Measurements from ENCODE around the gene XNDC1N.

XNDC1N gene

DNA sequence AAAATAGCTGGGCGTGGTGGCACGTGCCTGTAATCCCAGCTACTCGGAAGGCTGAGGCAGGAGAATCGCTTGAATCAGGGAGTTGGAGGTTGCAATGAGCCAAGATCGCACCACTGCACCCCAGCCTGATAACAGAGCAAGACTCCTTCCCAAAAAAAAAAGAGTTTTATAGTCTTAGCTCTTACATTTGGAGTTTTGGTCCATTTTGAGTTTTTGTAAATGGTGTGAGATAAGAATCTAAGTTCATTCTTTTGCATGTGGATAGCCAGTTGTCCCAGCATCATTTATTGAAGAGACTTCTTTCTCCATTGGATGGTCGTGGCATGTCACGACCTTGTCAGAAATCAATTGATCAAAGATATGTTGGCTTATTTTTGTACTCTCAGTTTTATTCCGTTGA lies 35.1 kb upstream of the XNDC1N start:
- no peak overlapping the region for H3K4me3 ChIP-seq (replicated peaks in 1 of 2; ENCODE audit: low read depth in 2 of 2, low read length in 2 of 2)
- no peak for DNase-seq (ENCODE audit: low read depth in 2 of 2)
- TF ChIP-seq, protein P1, sequence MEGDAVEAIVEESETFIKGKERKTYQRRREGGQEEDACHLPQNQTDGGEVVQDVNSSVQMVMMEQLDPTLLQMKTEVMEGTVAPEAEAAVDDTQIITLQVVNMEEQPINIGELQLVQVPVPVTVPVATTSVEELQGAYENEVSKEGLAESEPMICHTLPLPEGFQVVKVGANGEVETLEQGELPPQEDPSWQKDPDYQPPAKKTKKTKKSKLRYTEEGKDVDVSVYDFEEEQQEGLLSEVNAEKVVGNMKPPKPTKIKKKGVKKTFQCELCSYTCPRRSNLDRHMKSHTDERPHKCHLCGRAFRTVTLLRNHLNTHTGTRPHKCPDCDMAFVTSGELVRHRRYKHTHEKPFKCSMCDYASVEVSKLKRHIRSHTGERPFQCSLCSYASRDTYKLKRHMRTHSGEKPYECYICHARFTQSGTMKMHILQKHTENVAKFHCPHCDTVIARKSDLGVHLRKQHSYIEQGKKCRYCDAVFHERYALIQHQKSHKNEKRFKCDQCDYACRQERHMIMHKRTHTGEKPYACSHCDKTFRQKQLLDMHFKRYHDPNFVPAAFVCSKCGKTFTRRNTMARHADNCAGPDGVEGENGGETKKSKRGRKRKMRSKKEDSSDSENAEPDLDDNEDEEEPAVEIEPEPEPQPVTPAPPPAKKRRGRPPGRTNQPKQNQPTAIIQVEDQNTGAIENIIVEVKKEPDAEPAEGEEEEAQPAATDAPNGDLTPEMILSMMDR (IDR thresholded peaks at IDR 0.05; ENCODE audit: low read depth, low read length) = no peak

DNA sequence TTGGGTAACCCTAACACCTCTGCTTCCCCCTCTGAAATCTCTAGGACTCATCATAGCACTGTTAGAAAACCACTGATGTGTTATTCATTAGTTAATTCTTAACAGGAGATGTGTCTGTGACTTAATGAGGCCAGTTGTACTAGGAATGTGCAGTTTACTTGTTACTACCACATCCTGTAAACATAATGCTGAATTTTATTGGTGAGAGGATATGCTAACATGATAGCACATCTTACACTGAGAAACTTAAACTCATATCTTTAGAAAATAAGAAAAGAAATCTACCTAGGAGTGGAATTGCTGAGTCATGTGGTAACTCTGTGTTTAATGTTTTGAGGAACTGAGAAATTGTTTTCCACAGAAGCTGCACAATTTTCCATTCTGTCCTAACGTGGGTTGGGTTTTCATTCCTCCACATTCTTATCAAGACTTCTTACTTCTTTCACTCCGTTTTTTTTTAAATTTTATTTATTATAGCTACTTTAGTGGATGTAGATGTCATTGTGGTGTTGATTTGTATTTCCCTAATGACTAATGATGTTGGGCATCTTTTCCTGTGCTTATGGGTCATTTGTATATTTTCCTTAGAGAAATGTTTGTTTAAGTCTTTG lies 34.1 kb upstream of the XNDC1N start:
- TF ChIP-seq, protein P1 (IDR thresholded peaks at IDR 0.05; ENCODE audit: low read depth, low read length) = no peak
- peak; percentile 58 to 60 for DNase-seq (ENCODE audit: low read depth in 2 of 2)
- no peak overlapping the region for H3K4me3 ChIP-seq (replicated peaks in 1 of 2; ENCODE audit: low read depth in 2 of 2, low read length in 2 of 2)

DNA sequence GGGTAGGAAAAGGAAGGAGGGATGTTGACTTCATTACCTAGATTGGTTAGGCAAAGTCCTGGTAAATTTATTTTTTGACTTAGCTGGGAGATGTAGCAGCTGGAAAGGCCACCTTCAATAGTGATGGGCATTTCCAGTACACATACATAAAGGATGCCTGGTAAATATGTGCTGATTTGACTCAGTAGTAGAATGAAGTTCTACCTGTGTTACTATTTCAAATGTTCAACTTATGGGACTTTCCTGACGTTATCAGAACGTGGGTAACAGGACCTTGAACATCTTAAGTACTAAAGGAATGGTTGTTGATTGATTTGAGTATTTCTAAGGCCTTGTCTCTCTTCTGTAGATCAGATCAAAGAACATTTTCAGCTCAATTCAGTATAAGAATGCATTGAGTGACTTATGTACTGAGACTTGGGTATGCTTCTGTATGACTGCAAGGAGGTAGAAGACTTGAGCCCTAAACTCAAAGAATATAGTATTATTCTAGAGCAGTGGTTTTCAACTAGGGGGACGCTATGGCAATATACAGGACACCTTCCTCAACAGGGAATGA lies 27.6 kb upstream of the XNDC1N start:
- DNase-seq (ENCODE audit: low read depth in 2 of 2) = no peak
- TF ChIP-seq, protein P1 (IDR thresholded peaks at IDR 0.05; ENCODE audit: low read depth, low read length) = no peak
- H3K4me3 ChIP-seq (replicated peaks in 1 of 2; ENCODE audit: low read depth in 2 of 2, low read length in 2 of 2) = no peak overlapping the region

DNA sequence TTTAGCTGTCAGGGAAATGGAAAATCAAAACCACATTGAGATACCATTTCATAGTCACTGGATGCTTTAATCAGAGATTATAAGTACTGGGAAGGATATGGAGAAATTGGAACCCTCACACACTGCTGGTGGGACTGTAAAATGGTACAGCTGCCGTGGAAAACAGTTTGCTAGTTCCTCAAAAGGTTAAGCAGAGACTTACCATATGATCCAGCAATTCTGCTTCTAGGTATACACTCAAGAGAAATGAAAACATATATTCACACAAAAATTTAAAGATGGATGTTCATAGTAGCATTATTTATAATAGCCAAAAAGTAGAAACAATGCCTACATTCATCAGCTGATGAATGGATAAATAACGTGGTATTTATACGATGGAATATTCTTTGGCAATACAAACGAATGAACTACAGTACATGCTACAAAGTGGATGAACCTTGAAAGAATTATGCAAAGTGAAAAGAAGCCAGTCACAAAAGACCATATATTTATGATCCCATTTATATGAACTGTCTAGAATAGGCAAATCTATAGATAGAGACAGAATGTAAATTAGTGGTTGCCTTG lies 23.4 kb upstream of the XNDC1N start:
- DNase-seq (ENCODE audit: low read depth in 2 of 2) = no peak
- no peak overlapping the region for H3K4me3 ChIP-seq (replicated peaks in 1 of 2; ENCODE audit: low read depth in 2 of 2, low read length in 2 of 2)
- TF ChIP-seq, protein P1 (IDR thresholded peaks at IDR 0.05; ENCODE audit: low read depth, low read length) = no peak

DNA sequence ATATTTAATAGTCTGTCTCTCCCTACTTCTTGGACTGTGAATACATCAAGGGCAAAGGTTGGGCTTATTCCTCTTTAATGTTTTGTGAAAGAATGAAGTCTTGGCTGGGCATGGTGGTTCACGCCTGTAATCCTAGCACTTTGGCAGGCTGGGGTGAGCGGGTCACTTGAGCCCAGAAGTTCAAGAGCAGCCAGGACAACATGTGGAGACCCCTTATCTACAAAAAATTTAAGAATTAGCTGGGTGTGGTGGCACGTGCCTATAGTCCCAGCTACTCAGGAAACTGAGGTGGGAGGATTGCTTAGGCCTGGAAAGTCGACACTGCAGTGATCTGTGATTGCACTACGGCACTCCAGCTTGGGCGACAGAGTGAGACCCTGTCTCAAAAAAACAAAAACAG lies 20.6 kb upstream of the XNDC1N start:
- H3K4me3 ChIP-seq (replicated peaks in 1 of 2; ENCODE audit: low read depth in 2 of 2, low read length in 2 of 2) = no peak overlapping the region
- DNase-seq (ENCODE audit: low read depth in 2 of 2) = no peak
- TF ChIP-seq, protein P1 (IDR thresholded peaks at IDR 0.05; ENCODE audit: low read depth, low read length) = no peak

DNA sequence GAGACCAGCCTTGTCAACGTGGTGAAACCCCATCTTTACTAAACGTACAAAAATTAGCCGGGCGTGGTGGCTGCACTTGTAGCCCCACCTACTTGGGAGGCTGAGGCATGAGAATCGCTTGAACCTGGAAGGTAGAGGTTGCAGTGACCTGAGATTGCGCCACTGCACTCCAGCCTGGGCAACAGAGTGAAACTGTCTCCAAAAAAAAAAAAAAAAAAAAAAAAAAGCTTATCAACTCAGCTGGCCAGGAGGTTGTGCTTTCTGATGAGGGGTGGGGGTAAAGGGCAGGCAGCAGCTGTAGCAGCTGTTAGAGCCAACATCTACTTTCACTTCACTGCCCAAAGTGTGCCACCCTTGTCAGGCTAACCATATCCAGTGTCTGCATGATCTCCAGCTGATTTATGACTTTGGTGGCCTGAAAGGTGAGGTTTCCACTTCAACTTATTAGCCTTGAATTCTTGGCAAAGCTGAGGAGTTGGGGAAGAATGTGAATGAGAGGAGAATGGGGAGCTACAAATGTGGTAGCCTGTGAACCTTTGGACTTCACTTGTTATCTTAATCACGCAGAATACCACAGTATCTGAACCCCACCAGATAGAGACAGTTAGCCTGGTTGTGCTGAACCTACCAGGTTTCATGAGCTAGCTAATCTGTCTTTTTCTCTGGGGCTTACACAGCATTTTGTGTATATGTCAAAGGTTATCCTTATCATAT lies 20.1 kb upstream of the XNDC1N start:
- TF ChIP-seq, protein P1 (IDR thresholded peaks at IDR 0.05; ENCODE audit: low read depth, low read length) = no peak
- H3K4me3 ChIP-seq (replicated peaks in 1 of 2; ENCODE audit: low read depth in 2 of 2, low read length in 2 of 2) = no peak overlapping the region
- DNase-seq (ENCODE audit: low read depth in 2 of 2) = no peak

All from cardiac fibroblast (primary cell).